ENCODE data around the gene OR10H5.
"Not testable (repeated sequence)": the region's sequence is repeated elsewhere in the genome, so short reads cannot be mapped to it uniquely, and the experiment has no call there.

Gene OR10H5

GRCh38 chr19:15787611-15788155 is at the start of gene OR10H5:
TSS of gene OR10H5 (plus strand) at chr19:15787661. CDS start at chr19:15794049, 6,388 bp downstream.
- no peak for DNase-seq (ENCODE audit: low spot score)

GRCh38 chr19:15737722-15738121 is 49.7 kb upstream of the OR10H5 start, which contains the start of gene OR10H3:
TSS of gene OR10H3 (plus strand) at chr19:15737985. CDS start at chr19:15741393, 3,408 bp downstream.
- DNase-seq (ENCODE audit: low spot score) = no peak

GRCh38 chr19:15740785-15741184 is 46.7 kb upstream of the OR10H5 start:
- no peak for DNase-seq (ENCODE audit: low spot score)

- no peak for DNase-seq (ENCODE audit: low spot score)
Measured at GRCh38 chr19:15748239-15748638, 39.2 kb upstream of the OR10H5 start.

GRCh38 chr19:15758379-15758778 is 29.1 kb upstream of the OR10H5 start:
- no peak for DNase-seq (ENCODE audit: low spot score)

GRCh38 chr19:15759962-15760565 is 27.4 kb upstream of the OR10H5 start:
- DNase-seq (ENCODE audit: low spot score) = peak; percentile 50

GRCh38 chr19:15769586-15769985 is 17.9 kb upstream of the OR10H5 start:
- no peak for DNase-seq (ENCODE audit: low spot score)

GRCh38 chr19:15774159-15774558 is 13.3 kb upstream of the OR10H5 start:
- not testable (repeated sequence) for DNase-seq (ENCODE audit: low spot score)

GRCh38 chr19:15775249-15775648 is 12.2 kb upstream of the OR10H5 start:
- DNase-seq (ENCODE audit: low spot score) = no peak

- DNase-seq (ENCODE audit: low spot score) = no peak
Measured at GRCh38 chr19:15776264-15776663, 11.2 kb upstream of the OR10H5 start.

GRCh38 chr19:15776991-15777970 is 10.2 kb upstream of the OR10H5 start:
- no peak for DNase-seq (ENCODE audit: low spot score)

- no peak for DNase-seq (ENCODE audit: low spot score)
Measured at GRCh38 chr19:15779756-15780476, 7.5 kb upstream of the OR10H5 start.

- DNase-seq (ENCODE audit: low spot score) = no peak
Measured at GRCh38 chr19:15780610-15781418, 6.6 kb upstream of the OR10H5 start.

- DNase-seq (ENCODE audit: low spot score) = no peak
Measured at GRCh38 chr19:15781661-15782060, 5.8 kb upstream of the OR10H5 start.

GRCh38 chr19:15782211-15782610 is 5.2 kb upstream of the OR10H5 start:
- DNase-seq (ENCODE audit: low spot score) = no peak

- not testable (repeated sequence) for DNase-seq (ENCODE audit: low spot score)
Measured at GRCh38 chr19:15782896-15783295, 4.6 kb upstream of the OR10H5 start.

- DNase-seq (ENCODE audit: low spot score) = no peak
Measured at GRCh38 chr19:15788594-15789270, 1.3 kb downstream of the OR10H5 start.

- DNase-seq (ENCODE audit: low spot score) = no peak
Measured at GRCh38 chr19:15790096-15790495, 2.6 kb downstream of the OR10H5 start.

GRCh38 chr19:15794279-15794678 is 6.8 kb downstream of the OR10H5 start:
- DNase-seq (ENCODE audit: low spot score) = not testable (repeated sequence)

- no peak for DNase-seq (ENCODE audit: low spot score)
Measured at GRCh38 chr19:15810335-15810734, 22.9 kb downstream of the OR10H5 start.

- no peak for DNase-seq (ENCODE audit: low spot score)
Measured at GRCh38 chr19:15811476-15811875, 24.0 kb downstream of the OR10H5 start.
